Prostate gland (tissue), 2 donors: ENCODE measurements around the gene CHID1. TPM values are rescaled to one million over a fixed set of nuclear protein-coding genes. Genes with fewer than 3 reads are reported as not detected.

Experiments
- DNase-seq: peaks from one replicate; pipeline ENCODE4 v3.0.0-alpha.2; 2019; ENCODE audit warnings: low spot score
- H3K27ac ChIP-seq, 2 donors: fragments of 200-600 bp; sonication (generic); 2 replicates each; pipeline ENCODE4 v1.5.1; 2017 to 2019
- H3K27me3 ChIP-seq: fragments of 200-600 bp; sonication (generic); replicated peaks from 2 replicates; pipeline ENCODE4 v1.5.1; 2019; ENCODE audit not compliant: insufficient read depth
- H3K36me3 ChIP-seq, 2 donors: fragments of 200-600 bp; sonication (generic); 1 replicate in 1 of 2; 2 replicates in 1 of 2; pipeline versions ENCODE4 v1.5.1 to v1.8.1; 2017 to 2019
- H3K4me1 ChIP-seq: fragments of 200-600 bp; sonication (generic); replicated peaks from 2 replicates; pipeline ENCODE4 v1.5.1; 2019
- H3K4me3 ChIP-seq, 2 donors: fragments of 200-600 bp; sonication (generic); 2 replicates each; pipeline ENCODE4 v1.5.1; 2017 to 2019
- H3K9me3 ChIP-seq: fragments of 200-600 bp; sonication (generic); 2 replicates; pipeline ENCODE4 v1.5.1; 2017
- POLR2A ChIP-seq: fragments of 450-650 bp; IDR thresholded peaks from one replicate; pipeline ENCODE4 v1.6.1; 2016; ENCODE audit warnings: antibody characterized with exemption, mild to moderate bottlenecking
- POLR2AphosphoS5 ChIP-seq: sonication (generic); formaldehyde crosslinking; IDR thresholded peaks from one replicate; pipeline ENCODE4 v1.6.1; 2017; ENCODE audit warnings: antibody characterized with exemption
- WGBS: methylation state at CpG from one replicate; pipeline ENCODE4 v1.1.5; 2018; 5-methylcytosine and 5-hydroxymethylcytosine counted together
- intact Hi-C: fragments of 100-400 bp; cut with DNase I; formaldehyde crosslinking; loops from one replicate; pipeline ENCODE4 v1.14.2; 2022
- total RNA-seq, 2 donors: library from RNA; depleted of rRNA; stranded (reverse); fragments of >200 nt; gene quantifications; one replicate each; pipeline ENCODE4 v1.1.0, GENCODE V29; 2016
- TF ChIP-seq, protein P1 (sequence below), 4 experiments: fragments of 200-600 bp in 2 of 4; fragments of 450-650 bp in 2 of 4; sonication (generic) in 2 of 4; IDR thresholded peaks; 1 replicate in 3 of 4; 2 replicates in 1 of 4; pipeline ENCODE4 v1.5.1; 2016 to 2019; ENCODE audit warnings: antibody characterized with exemption in 4 of 4, mild to moderate bottlenecking in 2 of 4, moderate library complexity in 2 of 4

The CHID1 gene
- total RNA-seq, 2 donors from 2014 or later: 107 to 145 TPM

- Histone ChIP-seq H3K36me3 (no peaks in the 10 kb centered on the region), H3K9me3 (no peaks in the 10 kb centered on the region), H3K27ac (no peak overlapping the region), H3K27me3 (no peaks in the 10 kb centered on the region), H3K4me3 (no peak overlapping the region), H3K4me1 (no peaks in the 10 kb centered on the region)
- WGBS: 88% methylated on average over 36 of the region's 45 CpGs
- intact Hi-C loops: no loop called here
- TF ChIP-seq POLR2AphosphoS5 (no peak), POLR2A (no peak)
- TF ChIP-seq, protein P1, sequence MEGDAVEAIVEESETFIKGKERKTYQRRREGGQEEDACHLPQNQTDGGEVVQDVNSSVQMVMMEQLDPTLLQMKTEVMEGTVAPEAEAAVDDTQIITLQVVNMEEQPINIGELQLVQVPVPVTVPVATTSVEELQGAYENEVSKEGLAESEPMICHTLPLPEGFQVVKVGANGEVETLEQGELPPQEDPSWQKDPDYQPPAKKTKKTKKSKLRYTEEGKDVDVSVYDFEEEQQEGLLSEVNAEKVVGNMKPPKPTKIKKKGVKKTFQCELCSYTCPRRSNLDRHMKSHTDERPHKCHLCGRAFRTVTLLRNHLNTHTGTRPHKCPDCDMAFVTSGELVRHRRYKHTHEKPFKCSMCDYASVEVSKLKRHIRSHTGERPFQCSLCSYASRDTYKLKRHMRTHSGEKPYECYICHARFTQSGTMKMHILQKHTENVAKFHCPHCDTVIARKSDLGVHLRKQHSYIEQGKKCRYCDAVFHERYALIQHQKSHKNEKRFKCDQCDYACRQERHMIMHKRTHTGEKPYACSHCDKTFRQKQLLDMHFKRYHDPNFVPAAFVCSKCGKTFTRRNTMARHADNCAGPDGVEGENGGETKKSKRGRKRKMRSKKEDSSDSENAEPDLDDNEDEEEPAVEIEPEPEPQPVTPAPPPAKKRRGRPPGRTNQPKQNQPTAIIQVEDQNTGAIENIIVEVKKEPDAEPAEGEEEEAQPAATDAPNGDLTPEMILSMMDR (IDR thresholded peaks at IDR 0.05): no peak
- no peak for DNase-seq
Measured at GRCh38 chr11:888310-889212, 22.0 kb downstream of the CHID1 start.

DNA sequence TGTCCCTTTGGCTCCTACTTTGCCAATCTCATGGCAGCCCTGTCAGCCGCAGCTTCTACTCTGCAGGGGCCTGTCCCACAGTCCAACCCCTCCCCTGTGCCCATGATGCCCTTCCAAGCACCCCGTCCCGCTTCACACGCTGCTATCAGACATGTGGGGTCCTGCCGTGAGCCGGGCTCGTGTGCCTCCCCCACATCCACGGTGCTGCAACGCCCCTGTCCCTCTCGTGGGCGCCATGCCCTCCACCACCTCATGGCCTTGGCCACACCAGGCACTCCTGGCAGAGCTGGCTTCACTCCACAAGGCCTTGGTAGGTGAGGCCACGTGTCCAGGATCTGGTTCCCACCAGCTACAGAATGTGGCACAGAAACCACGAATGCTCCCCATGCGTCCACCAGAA lies 23.0 kb downstream of the CHID1 start:
- H3K27me3 ChIP-seq: no peaks in the 10 kb centered on the region
- H3K27ac ChIP-seq: no peak overlapping the region
- no peak overlapping the region for H3K4me3 ChIP-seq
- H3K36me3 ChIP-seq: no peaks in the 10 kb centered on the region
- H3K4me1 ChIP-seq: no peaks in the 10 kb centered on the region
- 95% methylated on average over 14 of the region's 14 CpGs for WGBS
- TF ChIP-seq POLR2AphosphoS5: no peak
- no peak for TF ChIP-seq POLR2A
- TF ChIP-seq, protein P1 (IDR thresholded peaks at IDR 0.05): no peak
- no peak for DNase-seq
- no peaks in the 10 kb centered on the region for H3K9me3 ChIP-seq
- intact Hi-C loops: no loop called here

DNA sequence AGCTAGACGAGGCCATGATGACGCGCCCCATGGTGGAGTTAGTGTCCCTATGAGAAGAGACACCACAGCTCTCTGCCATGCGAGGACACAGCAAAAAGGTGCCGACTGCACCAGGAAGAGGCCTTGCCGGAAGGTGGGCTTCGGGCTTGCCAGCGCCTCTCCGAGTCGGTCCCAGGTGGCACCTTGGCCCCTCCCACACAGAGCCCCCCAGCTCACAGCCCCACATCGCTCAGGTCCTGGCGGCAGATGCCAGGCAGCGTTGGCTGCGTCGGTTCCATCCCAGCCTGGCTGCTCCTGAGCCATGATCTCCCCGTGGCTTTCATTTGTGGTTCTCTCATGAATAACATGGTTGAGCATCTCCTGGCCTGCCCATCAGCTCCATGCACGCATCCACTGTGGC lies 24.0 kb downstream of the CHID1 start:
- Histone ChIP-seq H3K9me3 (no peaks in the 10 kb centered on the region), H3K36me3 (no peaks in the 10 kb centered on the region), H3K27ac (no peak overlapping the region), H3K4me1 (no peaks in the 10 kb centered on the region), H3K4me3 (no peak overlapping the region), H3K27me3 (no peaks in the 10 kb centered on the region)
- no peak for DNase-seq
- WGBS: 93% methylated on average over 17 of the region's 17 CpGs
- intact Hi-C loops: no loop called here
- TF ChIP-seq, protein P1 (IDR thresholded peaks at IDR 0.05): no peak
- TF ChIP-seq POLR2A (no peak), POLR2AphosphoS5 (no peak)

GRCh38 chr11:884578-885070 lies 26.0 kb downstream of the CHID1 start:
- no peak for DNase-seq
- no peaks in the 10 kb centered on the region for H3K9me3 ChIP-seq
- H3K36me3 ChIP-seq: no peaks in the 10 kb centered on the region
- 84% methylated on average over 16 of the region's 16 CpGs for WGBS
- TF ChIP-seq POLR2A: no peak
- TF ChIP-seq, protein P1 (IDR thresholded peaks at IDR 0.05): no peak
- no peak for TF ChIP-seq POLR2AphosphoS5
- no peaks in the 10 kb centered on the region for H3K27me3 ChIP-seq
- no peak overlapping the region for H3K4me3 ChIP-seq
- H3K4me1 ChIP-seq: no peaks in the 10 kb centered on the region
- intact Hi-C loops: no loop called here
- H3K27ac ChIP-seq: no peak overlapping the region

DNA sequence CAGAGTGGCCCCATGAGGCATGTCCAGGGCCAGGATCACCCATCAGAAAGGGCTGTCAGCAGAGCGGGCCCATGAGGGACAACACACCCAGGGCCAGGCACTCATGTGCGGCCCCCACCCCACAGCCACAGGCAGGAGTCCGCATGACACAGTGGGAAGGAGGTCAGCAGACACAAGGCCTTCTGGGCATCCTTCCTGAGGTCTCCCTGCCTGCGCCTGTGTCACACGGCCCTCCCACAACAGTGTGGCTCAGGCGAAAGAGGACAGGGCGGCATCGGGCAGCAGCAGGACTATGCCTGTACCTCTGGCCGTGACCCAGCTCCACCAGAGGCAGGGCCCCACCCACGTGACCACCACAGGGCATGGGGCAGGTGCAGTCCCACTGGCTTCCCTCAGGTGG lies 27.1 kb downstream of the CHID1 start:
- intact Hi-C loops: no loop called here

More for the DNA sequence above, 27.1 kb downstream of the CHID1 start:
- Histone ChIP-seq H3K27me3 (no peaks in the 10 kb centered on the region), H3K4me1 (no peaks in the 10 kb centered on the region), H3K9me3 (no peaks in the 10 kb centered on the region), H3K36me3 (no peaks in the 10 kb centered on the region), H3K4me3 (no peak overlapping the region), H3K27ac (no peak overlapping the region)
- DNase-seq: no peak
- WGBS: 83% methylated on average over 10 of the region's 10 CpGs
- TF ChIP-seq POLR2A (no peak), POLR2AphosphoS5 (no peak)
- TF ChIP-seq, protein P1 (IDR thresholded peaks at IDR 0.05): no peak
